Fibroblast of skin of right quadriceps (primary cell): ENCODE measurements around the gene MAD2L2.
A peak's percentile ranks its signal among the peaks of the same experiment; 100 is the strongest.

Experiments used
- DNase-seq: peaks from one replicate; pipeline ENCODE4 v3.0.0-alpha.2; 2013

Gene MAD2L2

DNA sequence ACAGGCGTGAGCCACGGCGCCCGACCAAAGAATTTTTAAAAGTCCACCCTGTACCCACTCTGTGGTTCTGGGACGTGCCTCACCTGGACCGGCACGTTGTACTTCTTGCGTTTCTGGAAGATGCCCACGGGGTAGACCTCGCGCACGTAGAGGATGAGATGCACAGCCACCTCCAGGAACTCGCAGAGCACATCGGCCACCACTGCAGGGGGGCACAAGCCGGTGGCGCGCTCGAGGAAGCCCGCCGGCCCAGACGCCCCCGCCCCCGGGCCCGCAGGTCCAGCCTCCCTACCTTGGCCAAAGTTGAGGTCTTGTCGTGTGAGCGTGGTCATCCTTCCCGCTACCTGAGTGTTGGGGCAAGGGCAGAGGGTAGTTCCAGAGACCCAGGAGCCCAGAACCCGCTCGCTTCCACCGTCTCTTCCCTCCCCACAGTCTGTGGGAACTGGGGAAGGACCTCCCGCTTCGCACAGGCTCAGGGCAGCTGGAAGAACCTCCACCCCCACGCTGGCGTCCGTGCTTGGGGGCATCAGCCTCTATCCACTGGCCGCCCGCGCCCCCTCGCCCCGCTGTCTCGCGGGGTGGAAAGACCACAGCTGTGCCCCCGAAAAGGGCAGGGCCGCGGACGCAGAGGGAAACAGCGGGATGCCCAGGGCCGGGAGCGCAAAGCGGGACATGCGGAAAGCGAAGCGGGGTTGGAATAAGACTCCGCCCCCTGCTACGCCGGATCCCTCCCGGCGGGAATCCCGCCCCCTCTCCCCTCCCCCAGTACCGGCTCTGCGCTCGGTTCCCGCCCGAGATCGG is 478 bp downstream of the MAD2L2 start:
- no peak for DNase-seq

- no peak for DNase-seq
Measured at GRCh38 chr1:11678442-11678841, 2.5 kb downstream of the MAD2L2 start.

DNA sequence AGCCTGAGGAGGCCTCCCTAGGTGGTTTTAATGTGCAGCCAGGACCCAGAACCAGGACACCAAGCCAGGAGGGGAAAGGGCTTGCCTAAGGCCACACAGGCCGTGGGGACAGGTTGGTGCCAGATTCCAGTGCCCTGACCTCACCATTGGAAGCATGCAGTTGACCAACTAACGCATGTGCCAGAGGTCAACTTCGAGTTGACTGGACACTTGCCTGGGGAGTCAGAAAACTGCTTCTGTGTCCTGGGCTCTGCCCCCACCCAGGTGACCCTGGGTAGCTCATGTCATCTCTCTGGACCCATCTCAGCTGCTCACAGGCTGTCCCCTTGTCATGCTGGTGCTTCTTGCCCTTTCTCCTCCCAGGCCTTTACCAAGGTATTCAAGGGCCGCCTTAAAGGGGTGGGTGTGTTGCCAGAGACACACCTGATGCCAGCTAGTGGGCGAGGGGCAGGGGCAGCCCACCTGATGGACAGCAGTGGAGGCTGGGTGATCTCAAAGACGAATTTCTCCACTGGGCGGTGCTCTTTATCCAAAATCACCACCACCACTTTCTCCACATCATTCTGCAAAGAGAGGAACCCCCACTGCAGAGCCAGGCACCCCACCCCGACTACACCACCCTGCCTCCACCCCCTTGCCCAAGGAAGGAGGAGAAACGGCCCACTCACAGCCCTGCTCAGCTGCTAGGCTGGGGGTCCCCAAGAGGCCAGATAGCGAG is 4.4 kb downstream of the MAD2L2 start:
- DNase-seq, result no peak

GRCh38 chr1:11675325-11675724 is 5.6 kb downstream of the MAD2L2 start:
- no peak for DNase-seq

DNA sequence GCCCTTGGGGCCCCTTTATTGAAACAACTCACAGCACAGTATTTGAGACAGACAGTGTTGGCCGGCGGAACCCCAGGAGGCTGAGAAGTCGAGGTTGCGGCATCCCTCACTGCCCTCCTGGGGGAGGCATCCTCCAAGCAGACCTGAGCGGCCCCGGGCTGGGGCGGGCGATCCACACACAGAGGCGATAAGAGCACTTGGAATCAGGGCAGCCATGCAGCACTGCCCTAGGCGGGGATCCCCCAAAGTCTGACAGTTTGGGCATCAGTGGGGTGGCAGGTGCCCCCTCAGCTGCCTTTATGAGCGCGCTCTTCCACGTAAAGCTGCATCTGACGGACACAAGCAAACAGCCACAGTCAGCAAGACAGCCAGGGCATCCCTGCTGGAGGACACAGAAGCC is 6.5 kb downstream of the MAD2L2 start:
- no peak for DNase-seq

GRCh38 chr1:11673089-11673769 is 7.7 kb downstream of the MAD2L2 start:
- DNase-seq, result no peak

GRCh38 chr1:11671544-11672286 is 9.2 kb downstream of the MAD2L2 start:
- no peak for DNase-seq

GRCh38 chr1:11671205-11671543 is 9.8 kb downstream of the MAD2L2 start:
- no peak for DNase-seq

DNA sequence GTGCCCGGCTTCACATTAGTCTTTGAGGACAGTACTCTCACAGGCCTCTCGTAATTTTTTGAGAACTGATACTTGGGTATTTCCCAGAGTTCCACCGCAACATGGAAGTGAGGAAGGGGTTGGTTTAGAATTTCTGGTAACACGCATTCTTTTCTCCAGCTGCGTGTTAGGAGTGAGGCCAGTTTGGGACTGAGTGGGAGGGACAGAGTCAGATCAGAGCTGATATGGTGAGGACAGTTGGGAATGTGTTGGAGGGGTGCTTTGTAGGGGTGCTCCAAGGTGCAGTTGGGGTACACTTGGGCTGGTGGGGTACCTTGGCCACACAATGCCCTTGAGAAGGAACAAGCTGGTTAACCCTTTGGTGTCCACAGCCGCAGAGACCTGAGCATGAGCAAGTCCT is 10.2 kb downstream of the MAD2L2 start:
- DNase-seq, result no peak

- no peak for DNase-seq
Measured at GRCh38 chr1:11668516-11668915, 12.4 kb downstream of the MAD2L2 start.

GRCh38 chr1:11664336-11665065 is 16.4 kb downstream of the MAD2L2 start:
- no peak for DNase-seq

DNA sequence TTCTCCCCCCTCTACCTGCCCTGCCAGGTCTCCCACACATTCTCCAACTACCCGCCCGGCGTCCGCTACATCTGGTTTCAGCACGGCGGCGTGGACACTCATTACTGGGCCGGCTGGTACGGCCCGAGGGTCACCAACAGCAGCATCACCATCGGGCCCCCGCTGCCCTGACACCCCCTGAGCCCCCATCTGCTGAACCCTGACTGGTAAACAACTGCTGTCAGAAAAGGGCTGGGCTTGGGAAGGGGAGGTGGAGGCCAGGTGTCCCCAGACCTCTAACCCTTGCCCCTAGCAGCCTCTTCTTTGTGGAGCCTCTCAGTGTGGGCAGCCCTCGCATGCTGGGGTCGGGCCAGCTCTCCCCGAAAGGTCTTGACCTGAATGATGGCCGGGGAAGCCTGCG is 19.8 kb downstream of the MAD2L2 start:
- DNase-seq, result no peak

DNA sequence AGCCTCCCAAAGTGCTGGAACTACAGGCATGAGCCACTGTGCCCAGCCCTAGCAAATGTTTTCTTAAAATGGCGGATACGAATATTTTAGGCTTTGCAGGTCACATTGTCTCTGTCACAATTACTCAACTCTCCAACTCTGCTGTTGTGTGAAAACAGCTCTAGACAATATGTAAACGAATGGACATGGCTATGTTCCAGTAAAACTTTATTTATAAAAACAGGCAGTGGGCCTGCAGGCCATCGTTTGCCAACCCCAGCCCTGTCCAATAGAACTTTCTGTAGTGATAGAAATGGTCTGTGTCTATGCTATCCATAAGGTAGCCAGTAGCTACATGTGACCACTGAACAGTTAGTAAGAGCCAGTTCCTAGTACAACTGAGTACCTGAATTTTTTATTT is 21.2 kb downstream of the MAD2L2 start:
- no peak for DNase-seq

DNA sequence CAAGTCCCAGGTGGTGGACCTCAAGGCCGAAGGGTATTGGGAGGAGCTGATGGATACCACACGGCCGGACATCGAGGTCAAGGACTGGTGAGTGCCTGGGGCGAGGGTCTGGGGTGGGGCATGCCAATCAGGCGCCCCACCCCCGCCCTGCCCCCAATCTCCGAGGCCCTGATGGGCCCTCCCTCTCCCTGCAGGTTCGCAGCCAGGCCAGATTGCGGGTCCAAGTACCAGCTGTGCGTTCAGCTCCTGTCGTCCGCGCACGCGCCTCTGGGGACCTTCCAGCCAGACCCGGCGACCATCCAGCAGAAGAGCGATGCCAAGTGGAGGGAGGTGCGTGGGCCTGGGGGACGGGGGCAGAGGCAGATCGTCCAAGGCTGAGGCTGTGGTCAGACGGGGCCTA is 22.4 kb downstream of the MAD2L2 start:
- DNase-seq, result no peak

GRCh38 chr1:11657654-11658053 is 23.3 kb downstream of the MAD2L2 start:
- DNase-seq, result no peak

- no peak for DNase-seq
Measured at GRCh38 chr1:11654939-11655808, 25.8 kb downstream of the MAD2L2 start.

GRCh38 chr1:11654137-11654938 is 26.6 kb downstream of the MAD2L2 start, which contains the start of the genes FBXO2 and FBXO44:
Gene FBXO2, minus strand, starts transcription at chr1:11654429. Its CDS starts 89 bp downstream, at chr1:11654340.
Gene FBXO44, plus strand, starts transcription at chr1:11654877. Its CDS starts 959 bp downstream, at chr1:11655836.
- DNase-seq, result no peak

- DNase-seq, result no peak
Measured at GRCh38 chr1:11653861-11654136, 27.1 kb downstream of the MAD2L2 start.

DNA sequence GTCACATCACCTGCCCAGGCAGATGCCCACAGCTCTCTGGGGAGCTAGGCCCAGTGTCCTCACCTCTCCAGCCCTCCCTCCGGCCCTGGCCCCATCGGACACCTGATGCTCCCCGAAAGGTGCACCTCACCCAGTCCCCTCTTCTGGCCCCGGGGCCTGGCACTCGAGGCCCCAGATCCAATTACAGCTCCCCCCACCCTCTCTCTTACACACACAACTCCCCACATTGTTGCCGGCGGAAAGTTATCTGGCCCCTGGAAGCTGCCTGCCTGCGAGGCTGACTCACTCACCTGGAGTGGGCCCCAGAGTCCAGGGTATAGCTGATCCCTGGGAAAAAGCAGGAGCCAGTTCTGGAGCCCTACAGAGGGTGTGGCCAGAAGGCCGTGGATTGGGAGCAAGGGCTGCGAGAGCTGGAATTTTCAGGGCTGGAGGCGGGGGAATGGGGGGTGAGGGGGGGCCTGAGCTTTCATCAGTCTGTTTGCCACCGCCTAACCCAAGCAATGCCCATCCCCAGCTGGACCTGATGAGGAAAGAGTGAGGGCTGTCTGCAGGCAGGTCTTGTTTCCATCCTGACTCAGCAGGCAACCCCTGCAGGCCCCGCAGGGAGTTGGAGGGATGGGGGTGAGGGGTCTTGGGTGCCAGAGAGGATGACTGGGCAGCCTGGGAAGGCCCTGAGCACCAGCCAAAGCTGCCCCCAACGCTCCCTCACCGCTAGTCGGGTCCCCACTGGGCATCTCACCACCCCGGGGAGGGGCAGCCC is 27.7 kb downstream of the MAD2L2 start:
- DNase-seq, result peak; percentile 21

DNA sequence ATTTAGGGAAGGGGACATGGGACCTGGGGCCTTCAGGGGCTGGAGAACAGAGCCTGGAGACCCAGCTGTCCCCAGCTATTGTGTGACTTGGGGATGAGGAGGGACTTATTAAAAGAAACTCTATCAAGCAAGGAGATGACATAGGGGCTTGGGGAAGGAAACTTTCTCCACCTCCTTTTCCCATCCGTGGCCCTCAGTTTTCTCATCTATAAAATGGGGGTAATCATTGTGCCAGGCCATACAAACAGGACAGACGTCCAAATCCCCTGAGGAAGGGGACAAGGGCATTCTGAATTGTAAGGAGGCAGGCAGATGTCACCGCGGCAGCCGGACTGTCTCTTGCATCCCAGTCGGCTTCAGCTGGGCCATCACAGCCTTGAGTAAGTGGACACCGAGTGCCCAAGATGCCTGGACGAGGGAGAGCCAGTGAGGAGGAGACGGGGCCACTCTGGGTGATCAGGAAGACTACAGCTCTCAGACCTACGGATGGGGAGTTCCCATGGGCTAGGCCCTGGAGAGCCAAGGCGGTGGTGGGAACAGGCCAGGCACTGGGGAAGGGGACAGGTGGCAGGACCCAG is 28.7 kb downstream of the MAD2L2 start:
- no peak for DNase-seq
